GM21529 (cell line): ENCODE measurements around the gene DDX1.

Experiments
- ATAC-seq: cut with Tn5 transposase; IDR thresholded peaks from one replicate; pipeline ENCODE4 v1.9.1; 2021; ENCODE audit not compliant: unreplicated experiment

DDX1 gene

DNA sequence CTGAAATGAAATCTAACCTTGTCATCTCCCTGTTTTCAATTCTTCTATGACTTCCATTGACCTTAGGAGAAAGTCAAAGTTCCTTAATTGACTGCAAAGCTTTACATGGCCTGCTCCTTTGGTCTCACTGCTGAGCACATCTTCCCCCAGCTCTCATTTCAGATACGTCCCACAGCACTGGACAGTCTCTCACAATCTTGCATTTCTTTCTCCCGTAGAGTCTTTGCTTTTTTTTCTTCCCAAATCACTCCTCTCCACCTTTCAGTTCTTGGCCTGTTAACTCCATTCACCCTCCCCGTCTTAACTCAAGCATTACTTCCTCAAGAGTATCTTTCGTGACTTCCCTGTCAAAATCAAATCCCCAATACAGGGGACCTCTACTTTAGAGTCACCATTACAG lies 67.2 kb downstream of the DDX1 start:
- ATAC-seq = no peak

DNA sequence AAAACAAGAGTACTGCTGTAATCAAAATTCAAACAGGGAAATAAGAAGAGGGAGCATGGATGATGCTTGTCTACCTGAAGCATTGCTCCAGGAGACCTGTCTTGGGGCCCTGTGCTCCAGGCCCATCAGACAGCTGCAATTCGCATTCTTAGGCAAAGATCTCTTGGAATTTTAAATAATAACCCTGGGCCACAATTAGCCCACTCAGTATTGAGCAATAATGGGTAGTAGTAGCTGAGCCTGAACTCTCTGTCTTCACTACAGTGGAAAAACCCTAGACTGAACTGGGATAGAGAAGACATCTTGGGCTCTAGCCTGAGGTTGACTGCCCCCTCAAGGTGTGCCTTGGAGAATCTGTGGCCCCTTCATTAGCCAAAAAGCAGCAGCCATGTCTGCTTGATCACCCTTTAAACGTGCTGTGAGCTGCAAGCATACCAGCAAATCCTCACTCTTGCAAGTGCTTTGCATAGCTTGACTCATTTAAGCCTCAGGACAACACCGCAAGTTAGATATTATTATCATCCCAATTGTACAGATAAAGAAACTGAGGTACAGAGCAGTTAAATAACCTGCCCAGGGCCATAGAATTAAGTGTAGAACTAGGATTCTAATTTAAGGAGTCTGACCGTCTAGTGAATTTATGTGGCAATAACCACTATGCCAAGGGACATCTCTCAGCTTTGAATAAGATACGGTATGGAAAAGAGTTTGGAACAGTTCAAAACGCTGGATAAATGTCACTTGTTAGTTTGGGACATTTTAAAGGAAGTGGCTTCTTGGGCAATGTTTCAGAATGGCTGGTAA lies 69.0 kb downstream of the DDX1 start:
- ATAC-seq = no peak

- ATAC-seq = no peak
Observed at GRCh38 chr2:15661295-15661569, 69.6 kb downstream of the DDX1 start.

- no peak for ATAC-seq
Observed at GRCh38 chr2:15662026-15662425, 70.4 kb downstream of the DDX1 start.

DNA sequence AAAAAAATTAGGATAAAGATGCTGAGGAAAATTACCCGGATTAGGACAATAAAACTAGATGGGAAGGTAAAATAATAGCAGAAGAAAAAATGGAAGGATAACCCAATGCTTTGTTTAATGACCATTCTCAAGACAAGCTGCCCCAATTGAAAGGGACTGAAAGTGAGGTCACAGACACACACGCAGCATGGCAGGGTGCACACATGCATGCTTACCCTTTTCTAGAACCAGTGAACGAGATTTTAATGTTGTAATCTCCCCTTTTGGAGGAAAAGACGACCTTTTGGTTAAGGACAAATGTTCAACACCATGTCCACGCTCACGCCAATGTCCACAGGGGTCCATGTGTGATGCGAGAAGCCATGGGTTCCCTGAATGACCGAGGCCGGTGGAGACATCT lies 70.9 kb downstream of the DDX1 start:
- ATAC-seq = no peak

GRCh38 chr2:15663802-15664201 lies 72.1 kb downstream of the DDX1 start:
- ATAC-seq = no peak

- ATAC-seq = no peak
Observed at GRCh38 chr2:15664273-15665066, 72.8 kb downstream of the DDX1 start.

DNA sequence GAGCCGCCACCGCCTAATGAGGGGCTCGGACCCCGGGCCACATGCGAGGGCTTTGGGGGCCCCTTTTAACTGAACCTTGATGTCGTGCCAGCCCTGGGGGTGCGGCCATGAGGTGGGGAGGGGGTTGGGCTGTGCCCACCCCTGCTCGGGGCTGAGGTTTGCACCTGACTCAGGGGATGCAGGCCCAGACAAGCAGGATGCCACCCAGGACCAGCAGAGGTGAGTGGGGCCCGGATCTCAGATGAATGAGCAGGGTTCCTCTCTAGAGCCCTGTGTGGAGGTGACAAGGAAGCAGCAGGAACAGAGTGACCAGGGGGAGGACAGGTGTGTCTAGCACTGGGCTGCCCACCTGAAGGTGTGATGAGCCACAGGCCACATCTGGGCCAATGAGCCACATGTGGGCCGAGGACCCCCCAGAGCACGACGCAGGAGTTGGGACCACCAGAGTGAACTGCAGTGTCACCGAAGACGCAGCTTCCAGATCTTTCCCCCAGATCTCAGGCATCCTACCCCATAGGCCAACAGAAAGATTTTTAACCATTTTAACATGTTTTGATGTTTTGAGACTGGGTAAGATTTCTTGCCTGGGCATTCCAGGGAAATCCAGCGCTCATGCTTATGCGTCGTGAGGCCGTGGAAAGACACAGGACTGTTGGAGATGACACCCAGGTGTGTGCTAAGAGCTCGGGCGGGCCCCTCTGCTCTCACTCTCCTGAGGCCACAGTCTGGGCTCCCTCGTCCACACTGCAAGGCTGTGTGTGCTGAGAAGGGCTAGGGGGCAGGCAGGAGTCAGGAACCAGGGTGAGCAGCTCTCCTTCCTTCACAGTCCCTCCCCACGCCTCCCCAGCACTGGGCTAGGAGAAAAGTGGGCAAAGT lies 73.6 kb downstream of the DDX1 start:
- ATAC-seq = no peak

DNA sequence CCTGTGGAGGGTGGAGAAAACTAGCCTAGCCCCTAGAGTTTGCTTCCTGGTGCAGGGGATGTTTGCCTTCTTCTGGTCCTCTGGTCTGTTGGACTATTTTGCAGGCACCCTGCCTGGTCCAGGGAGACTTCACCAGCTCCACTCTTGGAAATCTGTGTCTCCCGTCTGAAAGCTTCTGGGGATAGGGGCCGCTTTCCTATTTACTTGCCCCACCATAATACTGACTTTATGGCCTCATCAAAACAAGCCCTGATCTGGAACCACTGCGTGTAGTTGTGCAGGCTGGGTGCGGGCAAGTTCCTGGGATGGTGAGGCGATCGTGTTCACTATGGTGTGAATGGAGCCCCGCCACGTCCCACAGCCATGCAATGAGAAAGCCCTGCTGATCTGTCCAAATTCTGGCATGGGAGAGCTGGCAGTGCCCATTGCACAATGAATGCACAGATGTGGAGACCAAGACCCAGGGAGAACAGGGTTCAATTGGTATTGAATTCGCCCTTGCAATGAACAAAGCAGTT lies 74.3 kb downstream of the DDX1 start:
- no peak for ATAC-seq

GRCh38 chr2:15666861-15667808 lies 75.5 kb downstream of the DDX1 start:
- no peak for ATAC-seq

DNA sequence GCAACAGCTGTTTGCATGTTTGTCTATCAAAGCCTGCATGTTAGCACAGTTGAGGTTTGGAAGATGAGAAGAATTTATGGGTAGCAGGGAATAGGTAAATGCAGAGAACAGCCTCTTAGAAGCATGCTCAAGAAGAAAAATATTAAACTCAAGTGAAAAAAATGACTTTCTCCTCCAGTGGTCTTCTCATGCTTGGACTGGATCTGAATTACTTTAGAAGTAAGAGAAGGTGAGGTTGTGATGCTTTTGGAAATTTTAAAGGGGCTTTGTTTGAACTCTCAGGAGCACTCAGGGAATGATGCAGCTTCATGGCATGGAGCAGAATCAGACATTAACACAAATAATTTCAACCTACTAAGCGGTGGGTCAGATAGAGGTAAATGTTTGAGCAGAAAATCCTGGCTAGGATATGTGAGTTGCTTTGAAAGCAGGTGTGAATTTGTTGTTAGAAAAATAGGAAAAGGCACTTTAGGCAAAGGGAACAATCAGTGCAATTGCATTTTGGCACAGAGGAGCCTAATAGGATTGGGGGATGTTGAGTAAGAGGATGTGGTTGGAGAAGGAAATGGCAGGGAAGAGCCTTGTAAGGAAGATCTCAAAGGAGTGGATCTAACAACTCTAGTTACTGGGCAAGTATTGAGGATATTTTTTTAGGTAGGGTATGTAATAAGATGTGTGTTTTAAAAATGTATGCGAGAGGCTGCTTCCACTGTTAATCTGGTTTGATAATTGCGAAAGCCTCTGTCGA lies 76.3 kb downstream of the DDX1 start:
- no peak for ATAC-seq

- ATAC-seq = no peak
Observed at GRCh38 chr2:15668611-15669305, 77.1 kb downstream of the DDX1 start.

GRCh38 chr2:15669375-15669910 lies 77.8 kb downstream of the DDX1 start:
- ATAC-seq = no peak

DNA sequence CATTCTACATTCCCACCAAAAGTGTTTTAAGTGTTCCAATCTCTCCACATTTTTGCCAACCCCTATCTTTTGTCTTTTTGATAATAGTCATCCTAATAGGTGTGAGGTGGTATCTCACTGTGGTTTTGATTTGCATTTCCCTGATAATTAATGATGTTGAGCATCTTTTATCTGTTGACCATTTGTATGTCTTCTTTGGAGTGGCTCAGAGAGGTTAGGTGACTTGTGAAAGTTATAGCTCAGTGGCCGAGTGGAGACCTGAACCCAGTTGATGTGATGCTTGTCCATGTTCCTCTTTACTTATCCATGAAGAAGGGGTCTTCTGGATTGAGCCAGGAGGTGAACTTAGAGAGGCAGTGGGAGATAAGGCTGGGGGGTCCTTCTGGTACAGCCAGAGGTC lies 78.8 kb downstream of the DDX1 start:
- ATAC-seq = no peak

DNA sequence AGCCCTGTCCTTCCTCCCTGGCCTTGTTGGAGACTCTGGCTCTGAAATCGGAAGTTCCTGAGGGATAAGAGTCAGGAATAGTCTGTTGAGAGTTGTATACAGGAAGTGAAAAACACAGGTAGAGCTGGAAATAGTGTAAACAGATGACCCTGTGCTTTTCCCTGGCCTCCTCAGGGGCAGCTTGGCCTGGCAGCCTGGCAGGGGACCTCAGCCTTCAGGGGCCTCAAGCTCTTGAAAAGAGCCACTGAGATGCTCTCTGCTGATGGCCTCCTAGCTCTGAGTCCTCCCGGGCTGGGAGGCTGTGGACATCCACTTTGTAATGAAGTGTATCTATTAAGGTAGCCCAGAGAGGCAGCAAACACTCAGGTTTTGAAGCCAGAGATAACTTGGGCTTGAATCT lies 79.3 kb downstream of the DDX1 start:
- no peak for ATAC-seq

GRCh38 chr2:15671409-15671808 lies 79.7 kb downstream of the DDX1 start:
- no peak for ATAC-seq

DNA sequence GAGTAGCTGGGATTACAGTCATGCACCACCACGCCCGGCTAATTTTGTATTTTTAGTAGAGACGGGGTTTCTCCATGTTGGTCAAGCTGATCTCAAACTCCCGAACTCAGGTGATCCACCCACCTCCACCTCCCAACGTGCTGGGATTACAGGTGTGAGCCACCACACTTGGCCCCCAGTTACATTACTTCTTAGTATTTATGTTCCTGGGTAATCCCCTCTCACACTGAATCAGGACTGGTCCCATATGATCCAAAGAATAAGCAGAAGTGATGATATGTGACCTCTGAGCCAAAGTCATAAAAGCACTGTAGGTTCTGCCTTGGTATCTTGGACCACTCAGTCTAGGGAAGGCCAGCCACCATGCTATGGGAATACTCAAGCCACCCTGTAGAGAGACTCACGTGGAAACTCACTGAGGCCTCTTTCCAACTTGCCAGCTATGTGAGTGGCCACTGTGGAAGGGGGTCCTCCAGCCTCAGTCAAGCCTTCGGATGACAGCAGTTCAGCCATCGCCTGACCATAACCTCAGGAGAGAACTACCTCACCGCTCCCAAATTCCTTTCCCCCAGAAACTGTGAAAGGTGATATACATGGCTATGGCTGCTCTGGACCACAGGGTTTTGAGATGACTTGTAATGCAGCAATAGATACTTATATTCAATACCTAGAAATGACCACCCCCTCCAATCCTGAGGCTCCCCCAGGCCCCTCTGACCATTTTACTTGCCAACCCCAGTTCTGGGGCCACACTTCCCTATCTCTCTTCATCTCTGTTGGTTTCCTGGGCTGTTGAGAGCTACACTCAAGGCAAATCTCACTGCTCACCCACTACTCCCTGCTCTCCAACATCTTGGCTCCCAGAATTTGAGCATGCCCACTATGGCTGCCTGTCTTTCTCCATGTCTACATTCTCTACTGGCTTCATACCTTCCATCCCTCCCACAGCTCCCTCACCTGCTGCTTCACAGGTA lies 80.5 kb downstream of the DDX1 start:
- ATAC-seq = no peak
